ENCODE results near the gene CC2D2B.
"Not testable (repeated sequence)": the region's sequence is repeated elsewhere in the genome, so short reads cannot be mapped to it uniquely, and the experiment has no call there.

Gene CC2D2B

GRCh38 chr10:95909561-95909960, 1.8 kb downstream of the CC2D2B start:
- Histone ChIP-seq H3K79me2 (ENCODE audit: low read length) (no peaks in the 10 kb centered on the region; the same call in 1 of the 2 replicates), H3K36me3 (replicated peaks; ENCODE audit: low read depth, low read length) (no peaks in the 10 kb centered on the region), H3K4me3 (ENCODE audit: low read length) (no peak overlapping the region), H3K9me3 (ENCODE audit: insufficient read depth, low read length) (no peaks in the 10 kb centered on the region), H3K4me2 (ENCODE audit: low read length) (no peak overlapping the region), H3K27me3 (ENCODE audit: low read depth, low read length) (no peaks in the 10 kb centered on the region), H2AFZ (ENCODE audit: low read depth, low read length) (no peak overlapping the region), H3K9ac (ENCODE audit: low read length) (no peak overlapping the region), H3K27ac (ENCODE audit: low read length) (no peak overlapping the region), H3K4me1 (ENCODE audit: low read length) (no peaks in the 10 kb centered on the region), H4K20me1 (ENCODE audit: insufficient read depth, low read length) (no peaks in the 10 kb centered on the region)
- TF ChIP-seq CTCF (IDR thresholded peaks at IDR 0.05; ENCODE audit: low read depth, low read length) = no peak
- TF ChIP-seq EZH2phosphoT487 (IDR thresholded peaks at IDR 0.05; ENCODE audit: low read depth) = no peak

- H3K27me3 ChIP-seq (ENCODE audit: low read depth, low read length); H3K4me2 ChIP-seq (ENCODE audit: low read length); H3K4me1 ChIP-seq (ENCODE audit: low read length); H3K36me3 ChIP-seq (replicated peaks; ENCODE audit: low read depth, low read length); H3K9me3 ChIP-seq (ENCODE audit: insufficient read depth, low read length); H3K4me3 ChIP-seq (ENCODE audit: low read length); H3K27ac ChIP-seq (ENCODE audit: low read length); H3K9ac ChIP-seq (ENCODE audit: low read length); H2AFZ ChIP-seq (ENCODE audit: low read depth, low read length); H3K79me2 ChIP-seq (ENCODE audit: low read length); H4K20me1 ChIP-seq (ENCODE audit: insufficient read depth, low read length): not testable (repeated sequence)
Observed at GRCh38 chr10:95916039-95916438, 8.3 kb downstream of the CC2D2B start.

DNA sequence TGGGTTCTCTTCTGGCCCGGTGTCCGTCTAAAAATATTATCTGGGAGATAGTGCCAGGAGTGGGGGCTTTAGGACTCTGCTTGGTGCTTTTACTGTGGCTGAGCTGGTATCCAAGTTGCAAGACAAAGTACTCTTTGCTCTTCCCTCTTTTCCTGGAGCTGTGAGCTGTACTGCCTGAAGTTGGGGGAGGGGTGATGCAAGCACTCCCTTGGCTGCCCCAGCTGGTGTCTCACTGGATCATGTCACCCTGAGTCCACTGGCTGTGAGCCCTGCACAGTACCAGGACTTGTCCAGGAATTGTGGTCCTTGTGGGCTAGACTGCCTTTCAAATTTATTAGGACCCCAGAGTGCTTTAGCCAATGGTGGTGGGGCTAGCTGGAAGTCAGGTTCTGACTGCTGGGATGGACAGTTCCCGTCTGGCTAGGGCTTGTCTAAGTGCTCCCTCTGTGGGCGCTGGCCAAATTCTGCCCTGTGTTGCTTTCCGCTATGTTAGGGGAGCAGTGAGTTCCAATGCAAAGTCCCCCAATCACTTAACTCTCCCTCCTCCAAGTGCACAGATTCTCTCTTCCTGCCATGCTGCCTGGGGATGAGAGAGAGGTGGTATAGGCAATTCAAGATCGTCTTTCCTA, 13.1 kb downstream of the CC2D2B start:
- Histone ChIP-seq H4K20me1 (ENCODE audit: insufficient read depth, low read length) (no peaks in the 10 kb centered on the region), H3K9me3 (ENCODE audit: insufficient read depth, low read length) (no peaks in the 10 kb centered on the region), H2AFZ (ENCODE audit: low read depth, low read length) (no peak overlapping the region), H3K36me3 (replicated peaks; ENCODE audit: low read depth, low read length) (no peaks in the 10 kb centered on the region), H3K9ac (ENCODE audit: low read length) (no peak overlapping the region), H3K27ac (ENCODE audit: low read length) (no peak overlapping the region), H3K79me2 (ENCODE audit: low read length) (no peaks in the 10 kb centered on the region), H3K4me1 (ENCODE audit: low read length) (no peaks in the 10 kb centered on the region), H3K4me3 (ENCODE audit: low read length) (no peak overlapping the region), H3K27me3 (ENCODE audit: low read depth, low read length) (peaks cover 1% of the 10 kb centered on the region; the same call in 1 of the 2 replicates), H3K4me2 (ENCODE audit: low read length) (no peak overlapping the region)
- TF ChIP-seq EZH2phosphoT487 (IDR thresholded peaks at IDR 0.05; ENCODE audit: low read depth) (no peak), CTCF (IDR thresholded peaks at IDR 0.05; ENCODE audit: low read depth, low read length) (no peak)

DNA sequence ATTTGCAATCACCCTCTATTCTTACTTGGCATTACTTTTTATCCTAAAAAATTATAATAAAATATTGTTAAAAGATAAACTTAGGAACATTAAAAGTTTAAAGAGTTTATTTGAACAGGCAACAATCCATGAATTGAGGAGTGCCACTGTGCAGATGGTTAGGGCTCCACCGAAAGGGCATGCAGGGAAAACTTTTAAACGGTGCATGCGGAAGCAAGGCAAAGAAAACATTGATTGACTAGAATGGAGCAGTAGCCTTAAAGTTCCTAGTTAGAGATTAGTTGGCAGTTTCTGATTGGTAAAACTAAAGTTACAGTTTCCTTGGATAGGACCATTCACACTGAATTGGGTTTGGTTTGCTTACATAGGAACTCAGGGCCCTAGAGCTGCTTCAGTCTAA, 17.3 kb downstream of the CC2D2B start:
- H3K4me1 ChIP-seq (ENCODE audit: low read length) = no peaks in the 10 kb centered on the region
- H3K4me2 ChIP-seq (ENCODE audit: low read length) = no peak overlapping the region
- no peaks in the 10 kb centered on the region for H3K36me3 ChIP-seq (replicated peaks; ENCODE audit: low read depth, low read length)
- peaks cover 4% of the 10 kb centered on the region; the same call in 1 of the 2 replicates for H3K27me3 ChIP-seq (ENCODE audit: low read depth, low read length)
- TF ChIP-seq EZH2phosphoT487 (IDR thresholded peaks at IDR 0.05; ENCODE audit: low read depth) = no peak
- TF ChIP-seq CTCF (IDR thresholded peaks at IDR 0.05; ENCODE audit: low read depth, low read length) = no peak
- H2AFZ ChIP-seq (ENCODE audit: low read depth, low read length) = no peak overlapping the region
- no peak overlapping the region for H3K4me3 ChIP-seq (ENCODE audit: low read length)
- no peaks in the 10 kb centered on the region for H3K9me3 ChIP-seq (ENCODE audit: insufficient read depth, low read length)
- no peaks in the 10 kb centered on the region for H3K79me2 ChIP-seq (ENCODE audit: low read length)
- H3K9ac ChIP-seq (ENCODE audit: low read length) = no peak overlapping the region
- H4K20me1 ChIP-seq (ENCODE audit: insufficient read depth, low read length) = no peaks in the 10 kb centered on the region
- H3K27ac ChIP-seq (ENCODE audit: low read length) = no peak overlapping the region

All from OCI-LY3 (cell line).